ENCODE measurements around the gene RYR2.

GRCh38 chr1:237197470-237198425 lies 155.8 kb downstream of the RYR2 start:
- TF ChIP-seq SNAI2 (CRISPR knock-in tag; IDR thresholded peaks at IDR 0.05) (no peak), RARB (CRISPR knock-in tag; IDR thresholded peaks at IDR 0.05) (no peak), GLIS3 (CRISPR knock-in tag; IDR thresholded peaks at IDR 0.05) (no peak), ESRRG (CRISPR knock-in tag; IDR thresholded peaks at IDR 0.05) (no peak), PPARA (CRISPR knock-in tag; IDR thresholded peaks at IDR 0.05; ENCODE audit: borderline replicate concordance) (no peak), ZFP30 (CRISPR knock-in tag; IDR thresholded peaks at IDR 0.05) (no peak), OSR1 (CRISPR knock-in tag; IDR thresholded peaks at IDR 0.05) (no peak)
